GM10248 (cell line): ENCODE data around the gene ALDH3B1.

ENCODE experiments used
- CTCF ChIA-PET: fragments of 300-600 bp; sonication (Branson Sonifier 250); formaldehyde crosslinking; extraction: SDS; loops from one replicate; lab custom pipeline; 2021; ENCODE audit warnings: antibody characterized with exemption; lab: Yijun Ruan, JAX
- POLR2A ChIA-PET: fragments of 350-650 bp; sonication (Branson Sonifier 250); formaldehyde crosslinking; extraction: SDS; loops from one replicate; lab custom pipeline; 2020; ENCODE audit warnings: antibody characterized with exemption; lab: Yijun Ruan, JAX
- DNase-seq: peaks from one replicate; pipeline ENCODE4 v3.0.0; 2012; ENCODE audit errors: extremely low spot score
- TF ChIP-seq, protein P1 (sequence below): IDR thresholded peaks from 2 replicates; pipeline ENCODE4 v1.5.1; 2012; ENCODE audit warnings: mild to moderate bottlenecking, low read depth; ENCODE audit errors: extremely low read depth, missing control alignments, control extremely low read depth

The ALDH3B1 gene

DNA sequence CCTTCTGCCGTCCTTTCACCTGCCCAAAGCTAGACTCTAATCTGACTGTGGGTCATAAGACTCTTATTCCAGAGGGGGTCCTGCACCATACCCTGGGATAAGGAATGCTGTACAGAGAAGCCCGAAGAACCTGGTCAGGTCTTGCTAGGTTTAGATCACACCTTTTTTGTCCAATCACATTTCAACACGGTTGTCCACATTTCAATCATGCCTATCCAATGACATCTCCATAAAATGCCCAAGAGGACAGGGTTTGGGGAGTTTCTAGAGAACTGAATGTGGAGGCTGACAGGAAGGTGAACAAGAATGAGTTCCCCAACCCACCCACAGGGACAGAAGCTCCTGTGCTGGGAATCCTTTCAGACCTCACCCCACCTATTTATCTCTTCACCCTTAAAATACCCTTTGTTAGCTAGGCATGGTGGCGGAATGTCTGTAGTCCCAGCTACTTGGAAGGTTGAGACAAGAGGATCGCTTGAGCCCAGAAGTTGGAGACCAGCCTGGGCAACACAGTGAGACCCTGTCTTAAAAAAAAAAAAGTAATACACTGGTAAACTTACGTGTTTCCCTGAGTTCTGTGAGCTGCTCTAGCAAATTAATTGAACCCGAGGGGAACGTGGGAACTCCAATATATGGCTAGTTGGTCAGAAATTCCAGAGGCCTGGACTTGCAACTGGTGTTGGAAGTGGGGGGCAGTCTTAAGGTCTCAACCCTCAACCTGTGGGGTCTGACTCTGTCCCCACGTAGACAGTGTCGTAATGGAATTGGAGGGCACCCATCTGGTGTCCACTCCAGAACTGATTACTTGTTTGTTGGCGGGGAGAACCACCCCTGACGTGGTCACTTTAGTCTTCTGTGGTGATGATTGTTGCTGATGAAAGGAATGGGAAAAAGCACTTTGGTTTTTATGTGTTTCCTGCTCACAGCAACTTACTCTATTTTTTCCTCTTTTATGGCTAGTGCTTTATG is 46.5 kb downstream of the ALDH3B1 start:
- ChIA-PET CTCF (interaction anchor here (1.0 kb wide), 1 partner anchor 19 kb away, joined by 3 read pairs; no protein-coding TSS in a partner anchor), POLR2A (no interaction called here)
- TF ChIP-seq, protein P1, sequence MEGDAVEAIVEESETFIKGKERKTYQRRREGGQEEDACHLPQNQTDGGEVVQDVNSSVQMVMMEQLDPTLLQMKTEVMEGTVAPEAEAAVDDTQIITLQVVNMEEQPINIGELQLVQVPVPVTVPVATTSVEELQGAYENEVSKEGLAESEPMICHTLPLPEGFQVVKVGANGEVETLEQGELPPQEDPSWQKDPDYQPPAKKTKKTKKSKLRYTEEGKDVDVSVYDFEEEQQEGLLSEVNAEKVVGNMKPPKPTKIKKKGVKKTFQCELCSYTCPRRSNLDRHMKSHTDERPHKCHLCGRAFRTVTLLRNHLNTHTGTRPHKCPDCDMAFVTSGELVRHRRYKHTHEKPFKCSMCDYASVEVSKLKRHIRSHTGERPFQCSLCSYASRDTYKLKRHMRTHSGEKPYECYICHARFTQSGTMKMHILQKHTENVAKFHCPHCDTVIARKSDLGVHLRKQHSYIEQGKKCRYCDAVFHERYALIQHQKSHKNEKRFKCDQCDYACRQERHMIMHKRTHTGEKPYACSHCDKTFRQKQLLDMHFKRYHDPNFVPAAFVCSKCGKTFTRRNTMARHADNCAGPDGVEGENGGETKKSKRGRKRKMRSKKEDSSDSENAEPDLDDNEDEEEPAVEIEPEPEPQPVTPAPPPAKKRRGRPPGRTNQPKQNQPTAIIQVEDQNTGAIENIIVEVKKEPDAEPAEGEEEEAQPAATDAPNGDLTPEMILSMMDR = no peak
- no peak for DNase-seq

DNA sequence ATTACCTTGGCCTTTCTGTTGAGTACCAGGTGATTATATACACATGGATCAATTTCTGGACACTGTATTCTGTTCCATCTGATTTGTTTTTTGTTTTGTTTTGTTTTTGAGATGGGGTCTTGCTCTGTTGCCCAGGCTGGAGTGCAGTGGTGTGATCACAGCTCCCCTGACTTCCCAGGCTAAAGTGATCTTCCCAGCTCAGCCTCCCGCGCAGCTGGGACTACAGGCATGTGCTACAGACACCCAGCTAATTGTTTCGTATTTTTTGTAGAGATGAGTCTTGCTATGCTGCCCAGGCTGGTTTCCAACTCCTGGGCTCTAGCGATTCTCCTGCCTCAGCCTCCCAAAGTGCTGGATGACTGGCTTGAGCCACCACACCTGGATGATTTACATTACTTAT is 47.7 kb downstream of the ALDH3B1 start:
- DNase-seq = no peak
- TF ChIP-seq, protein P1 = no peak
- CTCF ChIA-PET = no interaction called here
- POLR2A ChIA-PET = no interaction called here

DNA sequence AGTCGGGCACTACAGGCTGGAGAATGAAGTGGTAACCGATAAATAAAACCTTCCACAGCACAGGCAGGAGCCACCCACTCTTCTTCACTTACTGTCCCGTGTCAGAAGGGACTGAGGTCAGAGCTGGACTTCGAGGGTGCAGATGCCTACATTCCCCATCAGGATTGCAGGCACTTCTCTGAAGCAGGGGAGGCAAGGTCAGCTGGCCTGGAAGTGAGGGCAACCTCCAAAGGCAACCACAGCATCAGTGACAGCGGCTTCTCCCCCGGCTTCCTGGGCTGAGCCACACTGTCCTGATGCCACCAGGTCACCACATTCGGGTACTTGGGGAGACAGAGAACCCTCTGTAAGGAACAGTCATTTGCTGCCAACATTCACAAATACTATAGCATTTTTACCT is 51.4 kb downstream of the ALDH3B1 start:
- POLR2A ChIA-PET = no interaction called here
- TF ChIP-seq, protein P1 = no peak
- CTCF ChIA-PET = interaction anchor here (2.2 kb wide), 1 partner anchor 10 kb away, joined by 6 read pairs; no protein-coding TSS in a partner anchor
- DNase-seq = no peak

DNA sequence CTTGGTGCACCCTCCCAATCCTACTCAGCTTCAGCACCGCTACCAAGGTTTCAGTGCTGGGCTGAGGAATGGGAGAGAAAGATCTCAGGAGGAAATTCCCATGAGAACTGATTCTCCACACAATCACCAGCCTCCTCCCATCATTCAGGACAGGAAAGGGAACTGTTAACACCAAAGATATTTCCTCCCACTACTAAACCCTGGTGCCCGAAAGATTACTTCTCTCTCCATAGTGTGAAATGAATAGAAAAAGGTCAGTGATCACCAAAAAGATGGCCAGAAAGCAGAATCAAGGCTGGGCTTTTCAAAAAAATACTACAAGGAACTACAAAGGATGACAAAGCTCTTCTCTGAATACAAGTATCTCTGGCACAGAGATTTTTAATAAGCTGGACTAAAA is 54.8 kb downstream of the ALDH3B1 start:
- POLR2A ChIA-PET = interaction anchor here (0.8 kb wide), 1 partner anchor 54 kb away, joined by 4 read pairs; no protein-coding TSS in a partner anchor
- TF ChIP-seq, protein P1 = no peak
- no peak for DNase-seq
- CTCF ChIA-PET = interaction anchor here (1.3 to 1.6 kb wide), 2 partner anchors 23 to 144 kb away, joined by 5 read pairs; no protein-coding TSS in a partner anchor

DNA sequence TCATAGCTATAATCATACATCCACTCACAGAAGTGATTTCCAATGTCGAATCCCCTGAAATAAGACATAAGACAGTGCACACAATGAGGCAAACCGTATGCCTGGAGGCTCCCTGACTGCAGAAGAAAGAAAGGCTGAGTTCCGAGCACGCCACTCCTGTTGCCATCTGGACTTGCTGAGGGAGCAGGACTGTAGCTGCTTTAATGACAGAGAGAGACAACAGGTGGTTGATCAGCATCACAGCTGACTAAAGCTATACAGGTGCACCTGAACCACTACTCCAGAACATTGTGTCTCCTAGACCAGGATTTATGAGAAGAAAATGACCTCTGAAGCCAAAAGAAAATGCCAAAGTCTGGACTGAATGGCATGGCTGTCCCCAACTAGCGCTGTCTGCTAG is 55.7 kb downstream of the ALDH3B1 start:
- ChIA-PET CTCF (interaction anchor here (1.3 kb wide), 1 partner anchor 24 kb away, joined by 5 read pairs; no protein-coding TSS in a partner anchor), POLR2A (no interaction called here)
- no peak for DNase-seq
- TF ChIP-seq, protein P1 = no peak

DNA sequence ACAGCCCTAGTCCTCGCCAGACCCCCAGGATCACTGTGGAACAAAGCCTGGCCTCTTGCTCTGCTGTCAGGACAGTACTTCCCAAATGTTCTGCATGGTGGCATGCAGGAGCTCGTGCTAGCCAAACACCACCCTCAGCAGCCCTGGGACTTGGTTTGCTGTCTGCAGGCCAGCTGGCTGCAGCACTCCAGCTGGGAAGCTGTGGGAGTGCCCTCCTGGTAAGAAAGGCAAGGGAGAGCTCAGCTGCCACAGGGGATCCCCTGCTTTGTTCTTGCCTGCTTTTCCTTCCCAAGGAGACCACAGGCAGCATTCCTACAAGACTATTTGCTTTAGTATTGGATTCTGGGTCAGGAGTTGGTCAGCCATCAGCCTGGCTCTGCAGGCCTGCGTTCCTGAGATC is 56.6 kb downstream of the ALDH3B1 start:
- DNase-seq = no peak
- TF ChIP-seq, protein P1 = no peak
- CTCF ChIA-PET = no interaction called here
- POLR2A ChIA-PET = no interaction called here
